Cardiac fibroblast (primary cell): Measurements from ENCODE around the gene AMPD3.

Source experiments
- DNase-seq, 2 donors: peaks; one replicate each; pipeline versions ENCODE4 v3.0.0 to v3.0.0-alpha.2; 2010; ENCODE audit warnings: low read depth in 2 of 2
- H3K4me3 ChIP-seq, 2 donors: replicated peaks in 1 of 2; 1 replicate in 1 of 2; 2 replicates in 1 of 2; pipeline ENCODE4 v1.5.1; 2011; ENCODE audit warnings: low read depth in 2 of 2, low read length in 2 of 2, mild to moderate bottlenecking in 2 of 2, moderate library complexity in 1 of 2
- CTCF ChIP-seq: IDR thresholded peaks from one replicate; pipeline ENCODE4 v1.5.1; 2011; ENCODE audit warnings: low read depth, mild to moderate bottlenecking, low read length, inconsistent platforms

AMPD3 gene

GRCh38 chr11:10410844-10411200 lies 44.2 kb upstream of the AMPD3 start:
- H3K4me3 ChIP-seq = no peak overlapping the region
- TF ChIP-seq CTCF = no peak
- no peak for DNase-seq

- no peak for TF ChIP-seq CTCF
- no peak for DNase-seq
Observed at GRCh38 chr11:10412266-10412665, 42.8 kb upstream of the AMPD3 start.

GRCh38 chr11:10413268-10413667 lies 41.8 kb upstream of the AMPD3 start:
- DNase-seq = peak in 1 of 2 donors; percentile 48
- H3K4me3 ChIP-seq = no peak overlapping the region
- peak; percentile 19 for TF ChIP-seq CTCF

More at GRCh38 chr11:10412266-10412665, 42.8 kb upstream of the AMPD3 start:
- no peak overlapping the region for H3K4me3 ChIP-seq

GRCh38 chr11:10414181-10414580 lies 40.9 kb upstream of the AMPD3 start:
- TF ChIP-seq CTCF = no peak
- no peak for DNase-seq
- H3K4me3 ChIP-seq = no peak overlapping the region

GRCh38 chr11:10414659-10415058 lies 40.4 kb upstream of the AMPD3 start:
- no peak for TF ChIP-seq CTCF
- peak; percentile 49 to 80 for DNase-seq
- no peak overlapping the region for H3K4me3 ChIP-seq

- H3K4me3 ChIP-seq = no peak overlapping the region
- TF ChIP-seq CTCF = peak; percentile 7
Observed at GRCh38 chr11:10415817-10416392, 39.2 kb upstream of the AMPD3 start.

More at GRCh38 chr11:10415817-10416392, 39.2 kb upstream of the AMPD3 start:
- no peak for DNase-seq
